A549 (cell line): Measurements from ENCODE around the gene TSSK3. TPM values are rescaled to one million over a fixed set of nuclear protein-coding genes. Genes with fewer than 3 reads are reported as not detected.

Experiments
- ATAC-seq, 2 experiments: fragments of 200-7000 bp in 1 of 2; fragments of >200 bp in 1 of 2; cut with Nextera tagmentation in 1 of 2; cut with Tn5 transposase in 1 of 2; 3 replicates each; pipeline versions ENCODE4 v1.8.0 to v1.9.1; 2018 to 2020; ENCODE audit warnings: mild to moderate bottlenecking in 1 of 2, moderate library complexity in 1 of 2
- CTCF ChIA-PET: fragments of 300-600 bp; sonication (Branson Sonifier 250); formaldehyde crosslinking; extraction: SDS; loops from one replicate; lab custom pipeline; 2021; ENCODE audit warnings: antibody characterized with exemption, inconsistent platforms; lab: Yijun Ruan, JAX
- POLR2A ChIA-PET: fragments of 350-600 bp; formaldehyde crosslinking; extraction: SDS; loops from one replicate; lab custom pipeline; 2021; ENCODE audit warnings: antibody characterized with exemption, inconsistent platforms; lab: Yijun Ruan, JAX
- DNase-seq, 2 experiments: peaks; one replicate each; pipeline versions ENCODE4 v3.0.0 to v3.0.0-alpha.2; 2011 to 2016; ENCODE audit warnings: low read depth in 1 of 2, low spot score in 1 of 2
- FAIRE-seq: peaks from 2 replicates; lab custom pipeline; 2011; peaks lifted over from hg19 to GRCh38; lab: Jason Lieb, UNC
- H3K27ac ChIP-seq, 2 experiments: fragments of >200 bp; sonication (Bioruptor Twin); formaldehyde crosslinking; 3 replicates each; pipeline ENCODE4 v1.5.1; 2016 to 2017
- H3K4me1 ChIP-seq: fragments of >200 bp; sonication (Bioruptor Twin); formaldehyde crosslinking; 3 replicates; pipeline ENCODE4 v1.6.1; 2016
- H3K4me2 ChIP-seq: fragments of >200 bp; sonication (Bioruptor Twin); formaldehyde crosslinking; 3 replicates; pipeline ENCODE4 v1.6.1; 2016
- H3K4me3 ChIP-seq: fragments of >200 bp; sonication (Bioruptor Twin); formaldehyde crosslinking; 3 replicates; pipeline ENCODE4 v1.5.1; 2016
- H3K9me3 ChIP-seq: fragments of >200 bp; sonication (Bioruptor Twin); formaldehyde crosslinking; 3 replicates; pipeline ENCODE4 v1.6.1; 2016
- BHLHE40 ChIP-seq: IDR thresholded peaks from 2 replicates; pipeline ENCODE4 v1.6.1; 2012; ENCODE audit warnings: low read depth, low read length, inconsistent platforms
- CBX2 ChIP-seq: fragments of 200-600 bp; sonication (generic); IDR thresholded peaks from 2 replicates; pipeline ENCODE4 v1.6.1; 2016; ENCODE audit warnings: low read depth, mild to moderate bottlenecking, borderline replicate concordance
- CHD4 ChIP-seq: fragments of 200-600 bp; sonication (generic); IDR thresholded peaks from 2 replicates; pipeline ENCODE4 v1.6.1; 2016; ENCODE audit warnings: antibody characterized with exemption, mild to moderate bottlenecking, borderline replicate concordance
- FOSB ChIP-seq: fragments of 250-450 bp; sonication (Bioruptor Pico); IDR thresholded peaks from 2 replicates; pipeline ENCODE4 v1.5.0; 2020; ENCODE audit warnings: mild to moderate bottlenecking, moderate library complexity
- FOSL2 ChIP-seq, 2 experiments: fragments of 450-650 bp in 1 of 2; fragments of >200 bp in 1 of 2; sonication (Bioruptor Twin) in 1 of 2; formaldehyde crosslinking; IDR thresholded peaks; 2 replicates each; pipeline versions ENCODE4 v1.5.0 to v1.6.1; 2016 to 2020; ENCODE audit warnings: mild to moderate bottlenecking in 1 of 2, moderate library complexity in 1 of 2
- FOXS1 ChIP-seq: fragments of 250-450 bp; sonication (Bioruptor Pico); IDR thresholded peaks from 2 replicates; pipeline ENCODE4 v1.5.0; 2020; ENCODE audit warnings: mild to moderate bottlenecking, moderate library complexity
- HDAC2 ChIP-seq: fragments of 200-600 bp; sonication (generic); IDR thresholded peaks from 2 replicates; pipeline ENCODE4 v1.6.1; 2016
- HEYL ChIP-seq: fragments of 250-450 bp; sonication (Bioruptor Pico); IDR thresholded peaks from 2 replicates; pipeline ENCODE4 v1.8.0; 2021; ENCODE audit warnings: mild to moderate bottlenecking, moderate library complexity
- HOXA7 ChIP-seq: fragments of 250-450 bp; sonication (Bioruptor Pico); IDR thresholded peaks from 2 replicates; pipeline ENCODE4 v1.5.0; 2020; ENCODE audit warnings: mild to moderate bottlenecking, moderate library complexity
- JUN ChIP-seq, 2 experiments: fragments of >200 bp; sonication (Bioruptor Twin); formaldehyde crosslinking; IDR thresholded peaks; 2 replicates in 1 of 2; 3 replicates in 1 of 2; pipeline ENCODE4 v1.6.1; 2016 to 2017
- JUNB ChIP-seq: fragments of >200 bp; sonication (Bioruptor Twin); formaldehyde crosslinking; IDR thresholded peaks from 2 replicates; pipeline ENCODE4 v1.6.1; 2016
- MAX ChIP-seq: IDR thresholded peaks from 2 replicates; pipeline ENCODE4 v1.6.1; 2012
- MYC ChIP-seq: IDR thresholded peaks from 2 replicates; pipeline ENCODE4 v1.6.1; 2012; ENCODE audit warnings: mild to moderate bottlenecking, inconsistent platforms, low read length, improper control_type of control experiment, borderline replicate concordance
- NR3C1 ChIP-seq: fragments of >200 bp; sonication (Bioruptor Twin); formaldehyde crosslinking; IDR thresholded peaks from 3 replicates; pipeline ENCODE4 v1.6.1; 2017
- REST ChIP-seq: fragments of 200-600 bp; sonication (generic); IDR thresholded peaks from 2 replicates; pipeline ENCODE4 v1.6.1; 2016; ENCODE audit warnings: antibody characterized with exemption, mild to moderate bottlenecking, moderate library complexity
- RFX5 ChIP-seq: fragments of 450-650 bp; IDR thresholded peaks from 2 replicates; pipeline ENCODE4 v1.7.1; 2014; ENCODE audit warnings: antibody characterized with exemption, mild to moderate bottlenecking, moderate library complexity
- RNF2 ChIP-seq: fragments of 200-600 bp; sonication (generic); IDR thresholded peaks from 2 replicates; pipeline ENCODE4 v1.6.1; 2016; ENCODE audit warnings: low read depth, mild to moderate bottlenecking, antibody characterized with exemption, moderate library complexity, borderline replicate concordance
- SMC3 ChIP-seq: fragments of >200 bp; sonication (Bioruptor Twin); formaldehyde crosslinking; IDR thresholded peaks from 3 replicates; pipeline ENCODE4 v1.6.1; 2018; ENCODE audit warnings: inconsistent platforms
- ZC3H11A ChIP-seq: fragments of 450-650 bp; IDR thresholded peaks from 2 replicates; pipeline ENCODE4 v1.6.1; 2014; ENCODE audit warnings: antibody characterized with exemption, mild to moderate bottlenecking
- WGBS: methylation state at CpG from one replicate; pipeline ENCODE4 v1.1.6; 2017; ENCODE audit errors: missing lambda C conversion rate; 5-methylcytosine and 5-hydroxymethylcytosine counted together
- polyA plus RNA-seq, 4 experiments: library from polyadenylated mRNA; depleted of rRNA in 3 of 4; stranded (reverse); fragments of >200 nt; fragmentation: RNase III in 1 of 4; extraction: RNeasy Plus Mini Kit Qiagen cat#74134 plus additional on column Dnase treatment in 1 of 4; gene quantifications; 2 replicates in 3 of 4; 3 replicates in 1 of 4; pipeline ENCODE4 v1.2.3, GENCODE V29; 2011 to 2017
- TF ChIP-seq, protein P1 (sequence below): fragments of >200 bp; sonication (Bioruptor Twin); formaldehyde crosslinking; IDR thresholded peaks from 3 replicates; pipeline ENCODE4 v1.6.1; 2016
- TF ChIP-seq, protein P2 (sequence below): fragments of 250-450 bp; sonication (Bioruptor Pico); IDR thresholded peaks from 2 replicates; pipeline ENCODE4 v1.5.0; 2020; ENCODE audit warnings: low read depth, mild to moderate bottlenecking, moderate library complexity

The TSSK3 gene
- polyA plus RNA-seq, 2 of the 4 experiments (the other 2 are of a cell fraction) = 0.31 to 0.37 TPM

DNA sequence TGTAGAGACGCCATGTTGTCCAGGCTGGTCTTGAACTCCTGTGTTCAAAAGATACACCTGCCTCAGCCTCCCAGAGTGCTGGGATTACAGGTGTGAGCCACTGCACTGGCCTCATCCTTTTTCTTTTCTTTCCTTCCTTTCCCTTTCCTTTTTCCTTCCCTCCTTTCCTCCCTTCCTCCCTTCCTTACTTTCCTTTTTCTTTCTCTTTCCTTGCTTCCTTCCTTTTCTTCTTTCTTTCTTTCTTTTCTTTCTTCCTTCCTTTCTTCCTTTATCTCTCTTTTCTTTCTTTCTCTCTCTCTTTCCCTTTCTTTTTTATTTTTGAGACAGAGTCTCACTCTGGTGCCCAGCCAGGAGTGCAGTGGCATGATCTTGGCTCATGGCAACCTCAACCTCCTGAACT, 5.9 kb upstream of the TSSK3 start:
- 75% methylated on average over 1 of the region's 1 CpG for WGBS
- CTCF ChIA-PET = no interaction called here
- POLR2A ChIA-PET = no interaction called here
- no peak overlapping the region for H3K27ac ChIP-seq
- H3K9me3 ChIP-seq = no peaks in the 10 kb centered on the region
- ATAC-seq = no peak
- no peak for DNase-seq
- H3K4me3 ChIP-seq = no peak overlapping the region
- no peak overlapping the region for H3K4me2 ChIP-seq
- TF ChIP-seq RFX5 = no peak
- no peak for FAIRE-seq
- peaks cover 7% of the 10 kb centered on the region for H3K4me1 ChIP-seq

GRCh38 chr1:32357614-32358013, 4.7 kb upstream of the TSSK3 start:
- no peak for FAIRE-seq
- POLR2A ChIA-PET = no interaction called here
- Histone ChIP-seq H3K9me3 (no peaks in the 10 kb centered on the region), H3K4me3 (no peak overlapping the region)
- CTCF ChIA-PET = interaction anchor here (0.6 to 1.1 kb wide), 3 partner anchors 20 to 162 kb away, joined by 3 to 4 read pairs (median 3); no protein-coding TSS in a partner anchor
- TF ChIP-seq MAX (no peak), ZC3H11A (no peak)
- TF ChIP-seq, all 56 proteins: peak for 0
- H3K27ac ChIP-seq = no peak overlapping the region
- WGBS = 71% methylated on average over 6 of the region's 6 CpGs
- ATAC-seq (peak; percentile 9 to 17; a peak in 1 of 6 replicates), DNase-seq (no peak)
- no peak overlapping the region for H3K4me2 ChIP-seq
- peaks cover 1% of the 10 kb centered on the region for H3K4me1 ChIP-seq

- no peak for TF ChIP-seq HOXA7
- TF ChIP-seq RNF2 = no peak
- no peak for TF ChIP-seq HEYL (CRISPR knock-in tag)
- TF ChIP-seq HDAC2 = no peak
- no peak for TF ChIP-seq CHD4
- no peak for TF ChIP-seq JUNB
- no peak for TF ChIP-seq CBX2
- TF ChIP-seq FOXS1 (CRISPR knock-in tag) = no peak
- no peak for TF ChIP-seq FOSL2 (IDR thresholded peaks at IDR 0.05)
- TF ChIP-seq FOSL2 (CRISPR knock-in tag; IDR thresholded peaks at IDR 0.05) = no peak
- TF ChIP-seq, protein P1, sequence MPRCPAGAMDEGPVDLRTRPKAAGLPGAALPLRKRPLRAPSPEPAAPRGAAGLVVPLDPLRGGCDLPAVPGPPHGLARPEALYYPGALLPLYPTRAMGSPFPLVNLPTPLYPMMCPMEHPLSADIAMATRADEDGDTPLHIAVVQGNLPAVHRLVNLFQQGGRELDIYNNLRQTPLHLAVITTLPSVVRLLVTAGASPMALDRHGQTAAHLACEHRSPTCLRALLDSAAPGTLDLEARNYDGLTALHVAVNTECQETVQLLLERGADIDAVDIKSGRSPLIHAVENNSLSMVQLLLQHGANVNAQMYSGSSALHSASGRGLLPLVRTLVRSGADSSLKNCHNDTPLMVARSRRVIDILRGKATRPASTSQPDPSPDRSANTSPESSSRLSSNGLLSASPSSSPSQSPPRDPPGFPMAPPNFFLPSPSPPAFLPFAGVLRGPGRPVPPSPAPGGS = no peak
- TF ChIP-seq NR3C1 = no peak
- no peak for TF ChIP-seq JUN (IDR thresholded peaks at IDR 0.05)
- TF ChIP-seq MYC = no peak
- TF ChIP-seq SMC3 = no peak
- no peak for TF ChIP-seq BHLHE40
- no peak for TF ChIP-seq FOSB (CRISPR knock-in tag)
- TF ChIP-seq REST = no peak
- TF ChIP-seq, protein P2, sequence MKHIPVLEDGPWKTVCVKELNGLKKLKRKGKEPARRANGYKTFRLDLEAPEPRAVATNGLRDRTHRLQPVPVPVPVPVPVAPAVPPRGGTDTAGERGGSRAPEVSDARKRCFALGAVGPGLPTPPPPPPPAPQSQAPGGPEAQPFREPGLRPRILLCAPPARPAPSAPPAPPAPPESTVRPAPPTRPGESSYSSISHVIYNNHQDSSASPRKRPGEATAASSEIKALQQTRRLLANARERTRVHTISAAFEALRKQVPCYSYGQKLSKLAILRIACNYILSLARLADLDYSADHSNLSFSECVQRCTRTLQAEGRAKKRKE (CRISPR knock-in tag) = no peak
- ChIA-PET POLR2A (no interaction called here), CTCF (interaction anchor here (0.6 to 1.1 kb wide), 2 partner anchors 43 to 161 kb away, joined by 3 read pairs; no protein-coding TSS in a partner anchor)
- H3K4me1 ChIP-seq = no peaks in the 10 kb centered on the region
- no peak for ATAC-seq
- H3K27ac ChIP-seq = no peak overlapping the region
- no peak overlapping the region for H3K4me2 ChIP-seq
- no peaks in the 10 kb centered on the region for H3K9me3 ChIP-seq
- no peak for DNase-seq
- no peak overlapping the region for H3K4me3 ChIP-seq
- 77% methylated on average over 3 of the region's 3 CpGs for WGBS
- FAIRE-seq = no peak
These were observed 3.9 kb upstream of the TSSK3 start for GRCh38 chr1:32358435-32358834.
